Neural cell (in vitro differentiated cells): ENCODE measurements around the gene TRABD2B. TPM values are rescaled to one million over a fixed set of nuclear protein-coding genes. Genes with fewer than 3 reads are reported as not detected.

Experiments used
- H2AFZ ChIP-seq: fragments of 200-600, 300-800 bp; sonication (generic), shearing (Covaris generic); 2 replicates; pipeline ENCODE4 v1.6.0; 2014; ENCODE audit warnings: low read depth, mild to moderate bottlenecking, antibody characterized with exemption, low read length, moderate library complexity
- H3F3A ChIP-seq: fragments of 200-600 bp; shearing (Covaris generic); 2 replicates; pipeline ENCODE4 v1.6.1; 2016; ENCODE audit warnings: mild to moderate bottlenecking, moderate library complexity, mixed read lengths, antibody characterized with exemption, low read length; ENCODE audit not compliant: insufficient read depth, poor library complexity, severe bottlenecking
- H3K27ac ChIP-seq: fragments of 200-600, 300-800 bp; sonication (generic), shearing (Covaris generic); 2 replicates; pipeline ENCODE4 v1.5.1; 2014; ENCODE audit warnings: mild to moderate bottlenecking, low read length, moderate library complexity
- H3K27me3 ChIP-seq: fragments of 300-800, 200-600 bp; sonication (generic), shearing (Covaris generic); 2 replicates; pipeline ENCODE4 v1.6.0; 2014; ENCODE audit warnings: mild to moderate bottlenecking, low read depth, low read length, moderate library complexity; ENCODE audit not compliant: insufficient read depth
- H3K36me3 ChIP-seq: fragments of 300-800, 200-600 bp; sonication (generic), shearing (Covaris generic); 2 replicates; pipeline ENCODE4 v1.5.1; 2014; ENCODE audit warnings: mild to moderate bottlenecking, antibody characterized with exemption, low read length, moderate library complexity; ENCODE audit not compliant: insufficient read depth
- H3K4me2 ChIP-seq: fragments of 300-800, 200-600 bp; sonication (generic), shearing (Covaris generic); 2 replicates; pipeline ENCODE4 v1.6.0; 2014; ENCODE audit warnings: mild to moderate bottlenecking, low read length
- H3K4me3 ChIP-seq: fragments of 300-800, 200-600 bp; sonication (generic), shearing (Covaris generic); 2 replicates; pipeline ENCODE4 v1.5.1; 2014; ENCODE audit warnings: mild to moderate bottlenecking, low read length, moderate library complexity
- H3K79me2 ChIP-seq: fragments of 200-600 bp; shearing (Covaris generic); replicated peaks from 2 replicates; pipeline ENCODE4 v1.6.0; 2014; ENCODE audit warnings: mild to moderate bottlenecking, low read length, moderate library complexity; ENCODE audit not compliant: insufficient read depth
- H3K9ac ChIP-seq: fragments of 300-800, 200-600 bp; sonication (generic), shearing (Covaris generic); 2 replicates; pipeline ENCODE4 v1.6.1; 2016; ENCODE audit warnings: mild to moderate bottlenecking, low read length, mixed read lengths
- H3K9me2 ChIP-seq: fragments of 200-600 bp; shearing (Covaris generic); 2 replicates; pipeline ENCODE4 v1.6.1; 2016; ENCODE audit warnings: mild to moderate bottlenecking, low read length, mixed read lengths; ENCODE audit not compliant: insufficient read depth
- H3K9me3 ChIP-seq: fragments of 200-600, 300-800 bp; sonication (generic), shearing (Covaris generic); 2 replicates; pipeline ENCODE4 v1.6.1; 2016; ENCODE audit warnings: mild to moderate bottlenecking, mixed run types, low read length, moderate library complexity, mixed read lengths
- H4K20me1 ChIP-seq: fragments of 200-600 bp; shearing (Covaris generic); 2 replicates; pipeline ENCODE4 v1.6.1; 2016; ENCODE audit warnings: mild to moderate bottlenecking, mixed run types; ENCODE audit not compliant: insufficient read depth
- EZH2 ChIP-seq: fragments of 200-600, 300-800 bp; shearing (Covaris generic), sonication (generic); IDR thresholded peaks from 2 replicates; pipeline ENCODE4 v1.6.1; 2014; ENCODE audit warnings: antibody characterized with exemption, low read length, borderline replicate concordance, mild to moderate bottlenecking; ENCODE audit not compliant: insufficient read depth, poor library complexity, severe bottlenecking
- MXI1 ChIP-seq: fragments of 450-650 bp; conservative IDR thresholded peaks from 2 replicates; pipeline ENCODE4 v1.6.1; 2014; ENCODE audit warnings: antibody characterized with exemption, mild to moderate bottlenecking; ENCODE audit not compliant: poor library complexity, severe bottlenecking
- POLR2AphosphoS5 ChIP-seq: IDR thresholded peaks from 2 replicates; pipeline ENCODE4 v1.6.1; 2012
- RAD21 ChIP-seq: fragments of 450-650 bp; conservative IDR thresholded peaks from 2 replicates; pipeline ENCODE4 v1.6.1; 2014; ENCODE audit warnings: antibody characterized with exemption, mild to moderate bottlenecking, moderate library complexity
- REST ChIP-seq: IDR thresholded peaks from 2 replicates; pipeline ENCODE4 v1.6.1; 2012; ENCODE audit warnings: borderline replicate concordance
- TAF1 ChIP-seq: IDR thresholded peaks from 2 replicates; pipeline ENCODE4 v1.6.1; 2012; ENCODE audit warnings: low read depth
- polyA plus RNA-seq: library from polyadenylated mRNA; depleted of rRNA; stranded (reverse); fragments of >200 nt; gene quantifications from 2 replicates; pipeline ENCODE4 v1.2.3, GENCODE V29; 2014
- TF ChIP-seq, protein P1 (sequence below): fragments of 450-650 bp; IDR thresholded peaks from 2 replicates; pipeline ENCODE4 v1.5.1; 2014; ENCODE audit warnings: antibody characterized with exemption, mild to moderate bottlenecking, moderate library complexity; ENCODE audit not compliant: poor library complexity, severe bottlenecking

The TRABD2B gene
- polyA plus RNA-seq, 1 donor from 2014 or later = 0.02 TPM

DNA sequence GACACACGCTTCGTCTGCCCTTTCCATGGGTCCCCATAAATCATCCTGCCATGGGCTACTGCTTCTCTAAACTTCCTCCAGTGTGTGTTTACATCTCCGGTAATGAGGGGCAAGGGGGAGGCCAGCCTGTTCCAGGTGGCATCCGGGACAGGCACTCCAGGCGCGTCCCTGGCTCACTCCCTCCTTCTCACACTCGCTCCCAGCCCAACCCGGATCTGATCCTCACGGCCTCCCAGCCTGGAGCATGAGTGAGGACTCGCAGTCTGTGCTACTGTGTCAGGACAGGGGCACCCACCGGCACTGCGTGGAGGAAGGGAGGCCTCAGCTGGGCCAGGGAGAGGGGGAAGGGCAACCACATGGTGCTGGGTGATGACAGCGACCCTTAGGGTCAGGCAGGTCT is 225.4 kb downstream of the TRABD2B start:
- Histone ChIP-seq H3K27ac (no peak overlapping the region), H3K9ac (no peak overlapping the region), H3K9me2 (no peaks in the 10 kb centered on the region), H3K27me3 (no peaks in the 10 kb centered on the region), H4K20me1 (no peaks in the 10 kb centered on the region), H3K36me3 (no peaks in the 10 kb centered on the region), H3K4me3 (no peak overlapping the region), H3K4me2 (no peak overlapping the region), H3F3A (no peaks in the 10 kb centered on the region), H3K79me2 (no peaks in the 10 kb centered on the region), H3K9me3 (no peaks in the 10 kb centered on the region), H2AFZ (no peak overlapping the region)
- TF ChIP-seq REST (no peak), MXI1 (no peak), TAF1 (no peak), RAD21 (no peak), EZH2 (no peak), POLR2AphosphoS5 (no peak)
- TF ChIP-seq, protein P1, sequence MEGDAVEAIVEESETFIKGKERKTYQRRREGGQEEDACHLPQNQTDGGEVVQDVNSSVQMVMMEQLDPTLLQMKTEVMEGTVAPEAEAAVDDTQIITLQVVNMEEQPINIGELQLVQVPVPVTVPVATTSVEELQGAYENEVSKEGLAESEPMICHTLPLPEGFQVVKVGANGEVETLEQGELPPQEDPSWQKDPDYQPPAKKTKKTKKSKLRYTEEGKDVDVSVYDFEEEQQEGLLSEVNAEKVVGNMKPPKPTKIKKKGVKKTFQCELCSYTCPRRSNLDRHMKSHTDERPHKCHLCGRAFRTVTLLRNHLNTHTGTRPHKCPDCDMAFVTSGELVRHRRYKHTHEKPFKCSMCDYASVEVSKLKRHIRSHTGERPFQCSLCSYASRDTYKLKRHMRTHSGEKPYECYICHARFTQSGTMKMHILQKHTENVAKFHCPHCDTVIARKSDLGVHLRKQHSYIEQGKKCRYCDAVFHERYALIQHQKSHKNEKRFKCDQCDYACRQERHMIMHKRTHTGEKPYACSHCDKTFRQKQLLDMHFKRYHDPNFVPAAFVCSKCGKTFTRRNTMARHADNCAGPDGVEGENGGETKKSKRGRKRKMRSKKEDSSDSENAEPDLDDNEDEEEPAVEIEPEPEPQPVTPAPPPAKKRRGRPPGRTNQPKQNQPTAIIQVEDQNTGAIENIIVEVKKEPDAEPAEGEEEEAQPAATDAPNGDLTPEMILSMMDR = no peak

DNA sequence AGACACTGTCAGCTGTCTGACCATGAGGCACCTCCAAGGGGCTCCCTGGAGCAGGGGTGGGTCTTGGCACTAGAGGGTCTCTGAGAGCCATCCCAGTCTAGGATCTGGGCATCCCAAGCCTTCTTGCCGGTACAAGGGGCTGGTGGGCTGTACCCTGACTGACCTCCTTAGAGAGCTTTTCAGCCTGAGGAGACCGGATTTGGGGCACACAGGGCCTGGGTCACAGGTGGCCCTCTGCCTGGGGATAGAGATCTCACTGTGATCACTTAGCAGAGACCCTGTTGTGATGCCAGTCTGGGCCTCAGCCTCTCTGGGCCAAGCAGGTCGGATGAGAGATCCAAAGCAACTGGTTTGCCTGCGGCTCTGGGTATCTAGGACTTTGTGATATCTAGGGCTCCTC is 227.2 kb downstream of the TRABD2B start:
- Histone ChIP-seq H3K9me3 (no peaks in the 10 kb centered on the region), H3F3A (no peaks in the 10 kb centered on the region), H3K27me3 (no peaks in the 10 kb centered on the region), H3K9me2 (no peaks in the 10 kb centered on the region), H3K27ac (no peak overlapping the region), H3K9ac (no peak overlapping the region), H2AFZ (no peak overlapping the region), H3K4me3 (no peak overlapping the region), H3K4me2 (no peak overlapping the region), H4K20me1 (no peaks in the 10 kb centered on the region), H3K79me2 (no peaks in the 10 kb centered on the region), H3K36me3 (no peaks in the 10 kb centered on the region)
- no peak for TF ChIP-seq MXI1
- TF ChIP-seq POLR2AphosphoS5 = no peak
- TF ChIP-seq, protein P1 = no peak
- TF ChIP-seq RAD21 = no peak
